Activated naive CD8-positive, alpha-beta T cell treated with anti-CD3 and anti-CD28 coated beads, Interleukin-2, amount 50 U/mL, for 24 hours (primary cell): ENCODE data around the gene CEBPA.
"Not testable (repeated sequence)": the region's sequence is repeated elsewhere in the genome, so short reads cannot be mapped to it uniquely, and the experiment has no call there.

Experiments
- ATAC-seq: fragments of 150-1000 bp; cut with Tn5 transposase; one replicate; pipeline ENCODE4 v1.10.0; 2021
- DNase-seq: peaks from one replicate; pipeline ENCODE4 v3.0.0; 2021
- H3K27ac Mint-ChIP-seq: one replicate; pipeline ENCODE4 v1.8.0; 2021; ENCODE audit warnings: mild to moderate bottlenecking, mixed read lengths
- H3K27me3 Mint-ChIP-seq: one replicate; pipeline ENCODE4 v1.8.0; 2021; ENCODE audit warnings: mixed read lengths
- H3K36me3 Mint-ChIP-seq: one replicate; pipeline ENCODE4 v1.8.0; 2021; ENCODE audit warnings: low read depth, mixed read lengths
- H3K4me1 Mint-ChIP-seq: one replicate; pipeline ENCODE4 v1.8.0; 2021; ENCODE audit warnings: mixed read lengths
- H3K4me3 Mint-ChIP-seq: one replicate; pipeline ENCODE4 v1.8.0; 2021; ENCODE audit warnings: mild to moderate bottlenecking, moderate library complexity, mixed read lengths
- H3K9me3 Mint-ChIP-seq: one replicate; pipeline ENCODE4 v1.8.0; 2021; ENCODE audit warnings: mixed read lengths

CEBPA gene

GRCh38 chr19:33334271-33334670, 31.9 kb upstream of the CEBPA start:
- Mint-ChIP-seq H3K27me3 (peaks cover 15% of the 10 kb centered on the region), H3K36me3 (no peaks in the 10 kb centered on the region), H3K4me1 (no peaks in the 10 kb centered on the region), H3K9me3 (no peaks in the 10 kb centered on the region), H3K27ac (no peak overlapping the region), H3K4me3 (no peak overlapping the region)
- no peak for ATAC-seq
- no peak for DNase-seq

DNA sequence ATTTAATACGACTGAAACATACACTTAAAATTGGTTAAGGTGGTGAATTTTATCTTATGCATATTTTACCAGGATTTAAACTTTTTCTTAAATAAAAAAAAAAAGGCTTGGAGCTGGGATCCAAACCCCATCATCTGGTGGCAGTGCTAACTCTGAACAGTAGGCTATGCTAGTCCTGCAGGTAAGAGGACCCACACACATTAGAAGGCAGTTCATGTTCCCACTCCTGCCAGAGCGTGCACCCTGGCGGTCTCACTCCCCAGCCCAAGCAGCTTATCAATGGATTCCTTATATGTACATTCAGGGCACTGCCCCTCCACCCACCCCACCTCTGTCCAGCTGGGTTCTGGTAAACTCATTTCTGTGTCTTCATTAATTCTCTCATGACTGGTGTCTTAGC, 31.3 kb upstream of the CEBPA start:
- Mint-ChIP-seq H3K36me3 (no peaks in the 10 kb centered on the region), H3K4me3 (no peak overlapping the region), H3K27ac (no peak overlapping the region), H3K4me1 (no peaks in the 10 kb centered on the region), H3K9me3 (no peaks in the 10 kb centered on the region), H3K27me3 (peaks cover 12% of the 10 kb centered on the region)
- DNase-seq, result no peak
- no peak for ATAC-seq

GRCh38 chr19:33333151-33333550, 30.8 kb upstream of the CEBPA start:
- H3K27ac Mint-ChIP-seq, result no peak overlapping the region
- no peak for DNase-seq
- no peaks in the 10 kb centered on the region for H3K9me3 Mint-ChIP-seq
- no peaks in the 10 kb centered on the region for H3K4me1 Mint-ChIP-seq
- H3K4me3 Mint-ChIP-seq, result no peak overlapping the region
- no peak for ATAC-seq
- no peaks in the 10 kb centered on the region for H3K36me3 Mint-ChIP-seq
- peaks cover 14% of the 10 kb centered on the region for H3K27me3 Mint-ChIP-seq

- Mint-ChIP-seq H3K36me3 (no peaks in the 10 kb centered on the region), H3K9me3 (no peaks in the 10 kb centered on the region), H3K4me3 (no peak overlapping the region), H3K4me1 (no peaks in the 10 kb centered on the region), H3K27ac (no peak overlapping the region), H3K27me3 (peaks cover 11% of the 10 kb centered on the region)
- DNase-seq, result no peak
- ATAC-seq, result no peak
Observed at GRCh38 chr19:33332248-33332647, 29.9 kb upstream of the CEBPA start.

- DNase-seq (no peak), ATAC-seq (no peak)
- Mint-ChIP-seq H3K4me1 (no peaks in the 10 kb centered on the region), H3K36me3 (no peaks in the 10 kb centered on the region), H3K27me3 (peaks cover 11% of the 10 kb centered on the region), H3K4me3 (no peak overlapping the region), H3K27ac (no peak overlapping the region), H3K9me3 (no peaks in the 10 kb centered on the region)
Observed at GRCh38 chr19:33329736-33330135, 27.4 kb upstream of the CEBPA start.

DNA sequence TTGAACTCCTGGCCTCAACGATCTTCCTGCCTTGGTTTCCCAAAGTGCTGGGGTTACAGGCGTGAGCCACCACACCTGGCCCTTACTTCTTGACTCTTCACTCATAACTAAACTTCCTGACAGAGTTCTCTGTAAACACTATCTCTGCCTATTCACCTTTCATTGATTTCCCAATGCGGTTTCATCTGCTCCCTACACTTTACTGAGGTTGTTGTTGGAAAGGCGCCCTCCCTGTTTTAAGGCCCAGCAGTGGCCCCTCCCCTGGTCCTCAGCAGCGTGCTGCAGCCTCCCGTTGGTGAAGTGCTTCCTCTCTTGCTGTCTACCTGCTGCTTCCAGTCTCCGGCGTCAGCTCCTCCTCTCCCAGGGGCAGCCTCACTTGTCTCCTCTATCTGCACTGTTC, 26.7 kb upstream of the CEBPA start:
- no peaks in the 10 kb centered on the region for H3K4me1 Mint-ChIP-seq
- no peaks in the 10 kb centered on the region for H3K36me3 Mint-ChIP-seq
- peaks cover 11% of the 10 kb centered on the region for H3K27me3 Mint-ChIP-seq
- no peak overlapping the region for H3K27ac Mint-ChIP-seq
- no peak overlapping the region for H3K4me3 Mint-ChIP-seq
- no peaks in the 10 kb centered on the region for H3K9me3 Mint-ChIP-seq
- ATAC-seq, result no peak
- no peak for DNase-seq

DNA sequence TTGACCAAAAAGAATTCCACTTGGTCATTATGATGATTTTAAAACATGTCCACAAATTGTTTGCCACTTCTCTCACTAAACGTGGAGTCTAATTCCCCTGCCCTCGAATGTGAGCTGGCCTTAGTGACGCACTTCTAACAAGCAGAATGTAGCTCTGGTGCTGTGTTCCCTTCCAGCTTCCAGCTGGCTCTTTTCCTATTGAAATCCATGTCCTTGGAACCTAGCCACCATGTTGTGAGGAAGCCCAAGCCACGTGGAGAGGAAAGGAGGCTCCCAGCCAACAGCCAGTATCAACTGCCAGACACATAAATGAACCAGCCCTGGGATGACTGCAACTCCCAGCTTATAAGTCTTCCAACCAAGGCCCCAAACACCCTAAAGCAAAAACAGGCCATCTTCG, 23.6 kb upstream of the CEBPA start:
- no peak overlapping the region for H3K4me3 Mint-ChIP-seq
- DNase-seq, result no peak

GRCh38 chr19:33324628-33325027, 22.3 kb upstream of the CEBPA start:
- Mint-ChIP-seq H3K27ac (no peak overlapping the region), H3K27me3 (peaks cover 13% of the 10 kb centered on the region), H3K4me1 (no peaks in the 10 kb centered on the region), H3K36me3 (no peaks in the 10 kb centered on the region), H3K9me3 (peaks cover 20% of the 10 kb centered on the region), H3K4me3 (no peak overlapping the region)
- ATAC-seq, result no peak
- no peak for DNase-seq

More for the DNA sequence above, 23.6 kb upstream of the CEBPA start:
- Mint-ChIP-seq H3K36me3 (no peaks in the 10 kb centered on the region), H3K4me1 (no peaks in the 10 kb centered on the region), H3K9me3 (peaks cover 11% of the 10 kb centered on the region), H3K27ac (no peak overlapping the region), H3K27me3 (peaks cover 11% of the 10 kb centered on the region)
- no peak for ATAC-seq

DNA sequence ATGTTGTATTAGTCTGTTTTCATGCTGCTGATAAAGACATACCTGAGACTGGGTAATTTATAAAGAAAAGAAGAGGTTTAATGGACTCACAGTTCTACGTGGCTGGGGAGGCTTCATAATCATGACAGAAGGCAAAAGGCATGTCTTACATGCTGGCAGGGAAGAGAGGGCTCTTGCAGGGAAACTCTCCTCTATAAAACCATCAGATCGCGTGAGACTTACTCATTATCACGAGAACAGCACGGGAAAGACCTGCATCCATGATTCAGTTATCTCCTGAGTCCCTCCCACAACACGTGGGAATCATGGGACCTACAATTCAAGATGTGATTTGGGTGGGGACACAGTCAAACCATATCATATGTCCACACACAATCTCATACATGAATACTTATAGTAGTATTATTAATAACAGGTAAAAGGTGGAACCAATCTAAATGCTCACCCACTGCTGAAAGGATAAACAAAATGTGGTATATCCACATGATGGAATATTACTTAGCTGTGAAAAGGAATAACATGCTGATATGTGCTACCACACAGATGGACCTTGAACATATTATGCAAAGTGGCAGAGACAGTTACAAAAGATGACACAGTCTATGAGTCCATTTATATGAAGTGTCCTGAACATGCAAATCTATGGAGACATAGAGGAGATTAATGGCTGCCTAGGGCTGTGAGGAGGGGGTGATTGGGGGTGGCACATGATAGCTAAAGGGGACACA, 20.9 kb upstream of the CEBPA start:
- DNase-seq (no peak), ATAC-seq (no peak)
- Mint-ChIP-seq H3K27me3 (peaks cover 4% of the 10 kb centered on the region), H3K27ac (no peak overlapping the region), H3K9me3 (peaks cover 20% of the 10 kb centered on the region), H3K36me3 (no peaks in the 10 kb centered on the region), H3K4me3 (no peak overlapping the region), H3K4me1 (no peaks in the 10 kb centered on the region)

DNA sequence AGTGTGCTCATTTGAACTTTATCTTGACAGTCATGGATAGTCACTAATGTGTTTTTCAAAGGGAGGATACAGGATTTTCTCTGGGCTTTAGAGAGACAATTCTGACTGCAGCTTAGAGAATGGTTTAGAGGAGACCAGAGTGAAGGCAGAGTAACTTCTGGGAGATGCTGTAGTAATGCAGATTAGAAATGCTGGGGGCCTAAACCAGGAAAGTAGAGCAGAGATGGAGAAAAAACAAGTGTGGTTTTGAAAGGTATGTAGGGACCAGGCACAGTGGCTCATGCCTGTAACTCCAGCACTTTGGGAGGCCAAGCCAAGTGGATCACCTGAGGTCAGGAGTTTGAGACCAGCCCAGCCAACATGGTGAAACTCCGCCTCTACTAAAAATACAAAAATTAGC, 18.3 kb upstream of the CEBPA start:
- no peak for DNase-seq
- H3K36me3 Mint-ChIP-seq, result no peaks in the 10 kb centered on the region
- no peaks in the 10 kb centered on the region for H3K4me1 Mint-ChIP-seq
- no peak overlapping the region for H3K27ac Mint-ChIP-seq
- H3K4me3 Mint-ChIP-seq, result no peak overlapping the region
- H3K9me3 Mint-ChIP-seq, result peaks cover 20% of the 10 kb centered on the region
- no peak for ATAC-seq
- H3K27me3 Mint-ChIP-seq, result peaks cover 10% of the 10 kb centered on the region

DNA sequence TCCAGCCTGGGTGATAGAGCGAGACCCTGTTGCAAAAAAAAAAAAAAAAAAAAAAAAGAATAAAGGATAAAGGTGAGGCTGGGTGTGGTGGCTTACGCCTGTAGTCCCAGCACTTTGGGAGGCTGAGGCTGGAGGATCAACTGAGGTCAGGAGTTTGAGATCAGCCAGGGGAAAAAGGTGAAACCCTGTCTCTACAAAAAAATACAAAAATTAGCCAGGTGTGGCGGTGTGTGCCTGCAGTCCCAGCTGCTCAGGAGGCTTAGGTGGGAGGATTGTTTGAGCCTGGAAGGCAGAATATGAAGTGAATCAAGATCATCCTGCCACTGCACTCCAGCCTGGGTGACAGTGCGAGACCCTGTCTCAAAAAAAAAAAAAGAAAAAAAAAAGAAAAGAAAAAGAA, 15.7 kb upstream of the CEBPA start:
- DNase-seq, H3K4me3 Mint-ChIP-seq, H3K27ac Mint-ChIP-seq, H3K4me1 Mint-ChIP-seq, ATAC-seq, H3K36me3 Mint-ChIP-seq: not testable (repeated sequence)
- peaks cover 17% of the 10 kb centered on the region for H3K9me3 Mint-ChIP-seq
- H3K27me3 Mint-ChIP-seq, result peaks cover 12% of the 10 kb centered on the region

- H3K36me3 Mint-ChIP-seq, result no peaks in the 10 kb centered on the region
- H3K4me1 Mint-ChIP-seq, result no peaks in the 10 kb centered on the region
- DNase-seq (no peak), ATAC-seq (no peak)
- peaks cover 12% of the 10 kb centered on the region for H3K27me3 Mint-ChIP-seq
- no peak overlapping the region for H3K27ac Mint-ChIP-seq
- no peak overlapping the region for H3K4me3 Mint-ChIP-seq
- H3K9me3 Mint-ChIP-seq, result peaks cover 18% of the 10 kb centered on the region
Observed at GRCh38 chr19:33317517-33317916, 15.2 kb upstream of the CEBPA start.

DNA sequence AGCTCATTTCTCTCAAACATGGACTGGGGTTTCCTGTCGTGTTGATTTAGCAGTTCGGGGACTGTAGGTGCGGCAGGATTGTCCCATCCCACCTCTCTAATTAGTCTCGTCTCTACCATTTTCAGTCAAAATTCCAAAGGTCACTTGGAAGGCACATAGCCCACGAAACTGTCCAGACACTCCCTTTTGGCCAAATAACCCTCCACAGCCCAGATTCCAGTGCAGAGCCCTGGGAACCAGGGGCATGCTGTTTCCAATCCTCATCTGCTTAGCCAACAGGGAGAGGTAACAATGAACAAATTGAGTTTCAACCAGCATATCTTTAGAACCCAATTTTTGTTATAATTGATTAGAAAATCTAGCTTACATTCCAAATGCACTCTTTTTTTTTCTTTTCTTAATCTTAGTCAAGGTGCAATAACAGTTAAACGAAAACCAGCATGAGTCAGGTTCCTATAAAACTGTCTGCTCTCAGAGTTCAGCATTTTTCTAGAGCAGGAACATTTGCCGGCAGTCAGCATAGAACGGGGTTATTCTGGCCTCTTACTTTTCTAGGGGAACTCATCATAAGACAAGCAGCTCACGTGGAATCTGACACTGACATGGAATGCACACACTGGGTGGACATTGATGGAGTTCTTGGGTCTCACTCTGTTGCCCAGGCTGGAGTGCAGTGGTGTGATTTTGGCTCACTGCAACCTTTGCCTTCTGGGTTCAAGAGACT, 14.4 kb upstream of the CEBPA start:
- H3K4me1 Mint-ChIP-seq, result no peaks in the 10 kb centered on the region
- H3K36me3 Mint-ChIP-seq, result no peaks in the 10 kb centered on the region
- no peak overlapping the region for H3K4me3 Mint-ChIP-seq
- H3K9me3 Mint-ChIP-seq, result peaks cover 19% of the 10 kb centered on the region
- no peak for DNase-seq
- H3K27me3 Mint-ChIP-seq, result peaks cover 12% of the 10 kb centered on the region
- H3K27ac Mint-ChIP-seq, result no peak overlapping the region
- no peak for ATAC-seq

DNA sequence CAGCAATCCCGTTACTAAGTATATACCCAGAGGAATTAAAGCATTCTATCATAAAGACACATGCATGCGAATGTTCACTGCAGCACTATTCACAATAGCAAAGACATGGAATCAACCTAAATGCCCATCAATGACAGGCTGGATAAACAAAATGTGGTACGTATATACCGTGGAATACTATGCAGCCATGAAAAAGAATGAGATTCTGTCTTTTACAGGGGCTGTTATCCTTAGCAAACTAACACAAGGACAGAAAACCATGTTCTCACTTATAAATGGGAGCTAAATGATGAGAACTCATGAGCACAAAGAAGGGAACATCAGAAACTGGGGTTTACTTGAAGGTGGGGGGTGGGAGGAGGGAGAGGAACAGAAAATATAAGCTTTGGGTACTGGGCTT, 10.5 kb upstream of the CEBPA start:
- H3K36me3 Mint-ChIP-seq, H3K9me3 Mint-ChIP-seq, H3K27ac Mint-ChIP-seq, ATAC-seq, H3K4me3 Mint-ChIP-seq, DNase-seq, H3K4me1 Mint-ChIP-seq: not testable (repeated sequence)
- peaks cover 24% of the 10 kb centered on the region for H3K27me3 Mint-ChIP-seq

GRCh38 chr19:33312065-33312464, 9.7 kb upstream of the CEBPA start:
- peaks cover 4% of the 10 kb centered on the region for H3K9me3 Mint-ChIP-seq
- no peak for ATAC-seq
- no peak for DNase-seq
- no peaks in the 10 kb centered on the region for H3K36me3 Mint-ChIP-seq
- H3K4me1 Mint-ChIP-seq, result no peaks in the 10 kb centered on the region
- peaks cover 24% of the 10 kb centered on the region for H3K27me3 Mint-ChIP-seq
- no peak overlapping the region for H3K4me3 Mint-ChIP-seq
- H3K27ac Mint-ChIP-seq, result no peak overlapping the region
